Amniotic epithelial cell (primary cell): Measurements from ENCODE around the gene PLEKHO2.

Source experiments
- DNase-seq: peaks from one replicate; pipeline ENCODE4 v3.0.0-alpha.2; 2010; ENCODE audit warnings: low read depth

PLEKHO2 gene

GRCh38 chr15:64857421-64857820 is 15.7 kb downstream of the PLEKHO2 start:
- DNase-seq, result peak; percentile 93

GRCh38 chr15:64858021-64858575 is 16.4 kb downstream of the PLEKHO2 start:
- peak; percentile 55 for DNase-seq

GRCh38 chr15:64859226-64859625 is 17.5 kb downstream of the PLEKHO2 start:
- DNase-seq, result no peak

- no peak for DNase-seq
Measured at GRCh38 chr15:64861331-64861730, 19.6 kb downstream of the PLEKHO2 start.

GRCh38 chr15:64861960-64862359 is 20.2 kb downstream of the PLEKHO2 start:
- no peak for DNase-seq

GRCh38 chr15:64862408-64862807 is 20.7 kb downstream of the PLEKHO2 start:
- no peak for DNase-seq

- no peak for DNase-seq
Measured at GRCh38 chr15:64864068-64864467, 22.4 kb downstream of the PLEKHO2 start.

- no peak for DNase-seq
Measured at GRCh38 chr15:64865126-64865997, 23.6 kb downstream of the PLEKHO2 start.

- peak; percentile 90 for DNase-seq
Measured at GRCh38 chr15:64865998-64866520, 24.3 kb downstream of the PLEKHO2 start.

- DNase-seq, result no peak
Measured at GRCh38 chr15:64869501-64869900, 27.8 kb downstream of the PLEKHO2 start.

- DNase-seq, result no peak
Measured at GRCh38 chr15:64870353-64870752, 28.6 kb downstream of the PLEKHO2 start.

- DNase-seq, result peak; percentile 48
Measured at GRCh38 chr15:64875641-64876223, 34.0 kb downstream of the PLEKHO2 start.

GRCh38 chr15:64877435-64877834 is 35.7 kb downstream of the PLEKHO2 start:
- DNase-seq, result no peak

- no peak for DNase-seq
Measured at GRCh38 chr15:64878705-64879104, 37.0 kb downstream of the PLEKHO2 start.

- DNase-seq, result no peak
Measured at GRCh38 chr15:64883100-64883581, 41.4 kb downstream of the PLEKHO2 start.

GRCh38 chr15:64883997-64884511 is 42.3 kb downstream of the PLEKHO2 start:
- DNase-seq, result peak; percentile 94

GRCh38 chr15:64884679-64885078 is 43.0 kb downstream of the PLEKHO2 start:
- DNase-seq, result no peak

- DNase-seq, result no peak
Measured at GRCh38 chr15:64888336-64888735, 46.6 kb downstream of the PLEKHO2 start.

- DNase-seq, result no peak
Measured at GRCh38 chr15:64891561-64891960, 49.8 kb downstream of the PLEKHO2 start.

- DNase-seq, result no peak
Measured at GRCh38 chr15:64892847-64893403, 51.2 kb downstream of the PLEKHO2 start.

GRCh38 chr15:64893481-64894394 is 52.0 kb downstream of the PLEKHO2 start:
- peak; percentile 99 for DNase-seq
